Islet precursor cell (in vitro differentiated cells): ENCODE results near the gene IFI27L2.

Source experiments
- DNase-seq: peaks from one replicate; pipeline ENCODE4 v3.0.0-alpha.2; 2018

Gene IFI27L2

GRCh38 chr14:94121485-94121884 lies 7.9 kb downstream of the IFI27L2 start:
- DNase-seq, result peak; percentile 29

GRCh38 chr14:94120667-94121340 lies 8.6 kb downstream of the IFI27L2 start:
- DNase-seq, result peak; percentile 30

- DNase-seq, result peak; percentile 52
Observed at GRCh38 chr14:94119071-94119470, 10.3 kb downstream of the IFI27L2 start.

- peak; percentile 12 for DNase-seq
Observed at GRCh38 chr14:94117856-94118255, 11.5 kb downstream of the IFI27L2 start.

GRCh38 chr14:94116701-94117100 lies 12.7 kb downstream of the IFI27L2 start:
- no peak for DNase-seq

- peak; percentile 29 for DNase-seq
Observed at GRCh38 chr14:94115631-94116030, 13.8 kb downstream of the IFI27L2 start.

- no peak for DNase-seq
Observed at GRCh38 chr14:94115058-94115591, 14.3 kb downstream of the IFI27L2 start.

GRCh38 chr14:94114589-94115057 lies 14.8 kb downstream of the IFI27L2 start:
- DNase-seq, result peak; percentile 37

GRCh38 chr14:94113908-94114588 lies 15.4 kb downstream of the IFI27L2 start:
- peak; percentile 38 for DNase-seq

- peak; percentile 40 for DNase-seq
Observed at GRCh38 chr14:94113490-94113889, 15.9 kb downstream of the IFI27L2 start.

GRCh38 chr14:94113073-94113472 lies 16.3 kb downstream of the IFI27L2 start:
- peak; percentile 17 for DNase-seq

GRCh38 chr14:94112513-94113063 lies 16.8 kb downstream of the IFI27L2 start:
- DNase-seq, result peak; percentile 37

GRCh38 chr14:94111276-94112095 lies 17.9 kb downstream of the IFI27L2 start:
- peak; percentile 43 for DNase-seq

GRCh38 chr14:94110552-94111181 lies 18.7 kb downstream of the IFI27L2 start, which contains the start of gene IFI27:
Gene IFI27, plus strand, starts transcription at chr14:94110736.
- peak; percentile 35 for DNase-seq

- peak; percentile 21 for DNase-seq
Observed at GRCh38 chr14:94109915-94110250, 19.5 kb downstream of the IFI27L2 start.

GRCh38 chr14:94104731-94105130 lies 24.7 kb downstream of the IFI27L2 start:
- no peak for DNase-seq

GRCh38 chr14:94103554-94104150 lies 25.8 kb downstream of the IFI27L2 start:
- DNase-seq, result no peak

- DNase-seq, result no peak
Observed at GRCh38 chr14:94102768-94103482, 26.5 kb downstream of the IFI27L2 start.

GRCh38 chr14:94101748-94102147 lies 27.7 kb downstream of the IFI27L2 start:
- DNase-seq, result no peak

- peak; percentile 85 for DNase-seq
Observed at GRCh38 chr14:94100847-94101246, 28.6 kb downstream of the IFI27L2 start.

GRCh38 chr14:94099006-94099405 lies 30.4 kb downstream of the IFI27L2 start:
- DNase-seq, result no peak
